Sigmoid colon (tissue), 7 donors: ENCODE results near the gene E2F2. TPM values are rescaled to one million over a fixed set of nuclear protein-coding genes. Genes with fewer than 3 reads are reported as not detected.

Experiments used
- DNase-seq: peaks from one replicate; pipeline ENCODE4 v3.0.0-alpha.2; 2019
- H3K27ac ChIP-seq, 4 donors: fragments of 200-600 bp; sonication (generic); one replicate each; pipeline ENCODE4 v1.5.1; 2016 to 2019; ENCODE audit warnings: mild to moderate bottlenecking in 1 of 4
- H3K27me3 ChIP-seq, 3 donors: fragments of 200-600 bp; sonication (generic); one replicate each; pipeline ENCODE4 v1.5.1; 2019; ENCODE audit warnings: mild to moderate bottlenecking in 1 of 3
- H3K36me3 ChIP-seq, 4 donors: fragments of 200-600 bp; sonication (generic); one replicate each; pipeline ENCODE4 v1.5.1; 2016 to 2019
- H3K4me1 ChIP-seq, 4 donors: fragments of 200-600 bp; sonication (generic); one replicate each; pipeline ENCODE4 v1.5.1; 2017 to 2019
- H3K4me3 ChIP-seq, 4 donors: fragments of 200-600 bp; sonication (generic); one replicate each; pipeline ENCODE4 v1.5.1; 2017 to 2019; ENCODE audit warnings: mild to moderate bottlenecking in 2 of 4, moderate library complexity in 1 of 4
- H3K9me3 ChIP-seq, 4 donors: fragments of 200-600 bp in 3 of 4; sonication (generic) in 3 of 4; one replicate each; pipeline versions ENCODE4 v1.5.1 to v1.6.1; 2013 to 2019
- CTCF ChIP-seq, 4 experiments: fragments of 450-650 bp in 3 of 4; fragments of 200-600 bp in 1 of 4; IDR thresholded peaks; one replicate each; pipeline ENCODE4 v1.5.1; 2016 to 2019; ENCODE audit warnings: antibody characterized with exemption in 4 of 4, mild to moderate bottlenecking in 3 of 4, moderate library complexity in 2 of 4
- EP300 ChIP-seq, 4 donors: sonication (generic); formaldehyde crosslinking; IDR thresholded peaks; one replicate each; pipeline ENCODE4 v1.6.1; 2017; ENCODE audit warnings: antibody characterized with exemption in 4 of 4
- POLR2A ChIP-seq, 2 donors: fragments of 450-650 bp; IDR thresholded peaks; one replicate each; pipeline ENCODE4 v1.6.1; 2016; ENCODE audit warnings: antibody characterized with exemption in 2 of 2, mild to moderate bottlenecking in 2 of 2, moderate library complexity in 2 of 2
- POLR2AphosphoS5 ChIP-seq, 4 donors: sonication (generic); formaldehyde crosslinking; IDR thresholded peaks; one replicate each; pipeline ENCODE4 v1.6.1; 2017; ENCODE audit warnings: antibody characterized with exemption in 4 of 4
- WGBS, 2 donors: extraction: QIAGEN DNeasy Blood & Tissue Kit; methylation state at CpG; one replicate each; pipeline ENCODE4 v1.1.7; 2013; 5-methylcytosine and 5-hydroxymethylcytosine counted together
- intact Hi-C: fragments of 100-400 bp; cut with DNase I; formaldehyde crosslinking; loops from one replicate; pipeline ENCODE4 v1.15.1; 2023
- polyA plus RNA-seq, 3 donors: library from polyadenylated mRNA; stranded (reverse); fragments of 200-250 nt; gene quantifications; one replicate each; pipeline ENCODE4 v1.2.3, GENCODE V29; 2013
- total RNA-seq, 4 donors: library from RNA; depleted of rRNA; stranded (reverse); fragments of >200 nt; gene quantifications; one replicate each; pipeline ENCODE4 v1.1.0, GENCODE V29; 2016
- donor health status: healthy with polysubstance abuse.
- donor health status: Bipolar disorder and iron deficiency.
- donor health status: healthy.

E2F2 gene
- total and polyA plus RNA-seq, 7 donors: 0.14 to 10.6 (median 2.4) TPM; not detected in 2

DNA sequence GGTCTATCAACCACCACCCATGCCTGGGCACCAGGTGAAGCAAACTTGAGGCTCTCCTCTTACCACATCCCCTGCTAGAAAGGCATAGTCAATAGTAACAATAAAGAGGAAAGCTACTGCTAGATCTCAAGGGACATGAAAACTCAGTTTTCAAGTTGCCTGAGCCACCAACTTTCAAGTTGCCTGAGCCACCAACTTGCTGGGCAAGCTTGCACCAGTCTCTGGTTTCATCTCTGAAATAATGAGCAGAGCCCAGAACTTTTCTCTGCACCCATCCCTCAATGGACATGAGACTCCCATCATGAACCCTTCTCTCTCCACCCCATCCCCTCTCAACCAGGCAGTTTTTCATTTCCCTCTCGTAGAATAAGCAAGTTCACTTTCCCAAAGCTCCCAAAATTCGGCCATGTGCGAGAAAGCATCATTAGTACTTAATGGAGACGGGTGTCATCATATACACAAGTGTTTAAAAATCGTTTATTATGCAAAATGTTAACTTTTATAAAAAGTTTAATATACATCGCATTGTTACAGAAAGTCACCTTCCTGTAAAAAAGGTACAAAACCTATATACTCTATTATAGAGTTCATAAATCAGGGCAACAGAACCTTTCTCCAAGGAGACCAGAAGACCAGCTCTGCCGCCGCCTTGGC lies 26.6 kb upstream of the E2F2 start:
- DNase-seq: no peak
- H3K9me3 ChIP-seq: no peaks in the 10 kb centered on the region
- H3K27me3 ChIP-seq: no peaks in the 10 kb centered on the region
- intact Hi-C loops: loop anchor here (5.0 kb wide), 1 partner anchor 380 kb away; no protein-coding TSS in a partner anchor
- WGBS, 2 donors: 8 to 39% methylated on average over 8 of the region's 8 CpGs
- peak overlapping the region; percentile 89 to 96 (median 96) for H3K27ac ChIP-seq
- H3K4me3 ChIP-seq: peak overlapping the region; percentile 62 to 74 (median 68)
- peaks cover 0 to 77% (median 72%) of the 10 kb centered on the region in 4 donors for H3K4me1 ChIP-seq
- H3K36me3 ChIP-seq: no peaks in the 10 kb centered on the region
- peak in 1 of 4 donors; percentile 2 for TF ChIP-seq POLR2AphosphoS5 (IDR thresholded peaks at IDR 0.05)
- no peak for TF ChIP-seq EP300 (IDR thresholded peaks at IDR 0.05)
- TF ChIP-seq POLR2A (IDR thresholded peaks at IDR 0.05): no peak
- no peak for TF ChIP-seq CTCF (IDR thresholded peaks at IDR 0.05)

DNA sequence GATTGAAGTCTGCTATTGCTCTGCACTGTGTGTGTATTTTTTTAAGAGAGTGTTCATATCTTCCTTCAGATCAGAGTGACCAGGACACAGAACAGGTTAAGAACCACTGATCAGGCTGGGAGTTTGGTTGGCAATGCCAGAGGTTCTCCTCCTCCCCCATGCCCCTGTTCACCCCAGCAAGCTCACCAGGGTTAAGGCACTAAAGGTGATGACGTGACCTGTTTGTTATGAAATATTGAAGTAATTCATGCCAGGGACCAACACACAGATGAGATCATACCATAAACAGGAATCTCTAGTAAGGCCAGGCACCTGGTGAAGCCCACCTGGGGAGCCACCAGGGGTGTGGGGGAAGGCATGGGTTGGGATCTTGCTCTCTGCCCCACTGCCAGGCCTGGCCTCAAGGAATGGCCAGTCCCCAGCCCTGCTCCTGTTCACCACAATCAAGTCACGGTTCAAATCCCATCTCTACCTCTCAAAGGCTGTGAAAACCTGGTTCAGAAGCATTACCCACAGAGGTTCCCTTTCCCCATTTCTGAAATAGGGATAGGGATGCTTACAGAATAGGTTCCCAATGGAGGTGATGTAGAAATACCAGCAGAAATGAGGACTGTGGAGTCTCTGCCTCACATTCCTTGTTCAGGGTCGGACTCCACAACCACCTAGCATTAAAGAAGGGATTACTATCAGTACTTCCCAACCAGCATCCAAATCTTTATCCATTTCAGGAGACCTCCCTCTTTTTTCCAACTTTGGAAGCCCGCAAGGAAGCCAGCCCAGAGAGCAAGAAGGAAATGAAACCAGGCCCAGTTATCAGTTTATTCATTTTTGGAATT lies 25.8 kb upstream of the E2F2 start:
- no peaks in the 10 kb centered on the region for H3K36me3 ChIP-seq
- peaks cover 0 to 71% (median 67%) of the 10 kb centered on the region in 4 donors for H3K4me1 ChIP-seq
- H3K9me3 ChIP-seq: no peaks in the 10 kb centered on the region
- no peak for TF ChIP-seq POLR2A (IDR thresholded peaks at IDR 0.05)
- TF ChIP-seq POLR2AphosphoS5 (IDR thresholded peaks at IDR 0.05): peak in 1 of 4 donors; percentile 6
- TF ChIP-seq EP300 (IDR thresholded peaks at IDR 0.05): no peak
- no peak for TF ChIP-seq CTCF (IDR thresholded peaks at IDR 0.05)
- H3K27me3 ChIP-seq: no peaks in the 10 kb centered on the region
- peak overlapping the region; percentile 89 to 96 (median 96) for H3K27ac ChIP-seq
- no peak for DNase-seq
- WGBS, 2 donors: 29 to 54% methylated on average over 4 of the region's 4 CpGs
- peak overlapping the region; percentile 62 to 74 (median 68) for H3K4me3 ChIP-seq
- intact Hi-C loops: loop anchor here (5.0 kb wide), 1 partner anchor 380 kb away; no protein-coding TSS in a partner anchor

GRCh38 chr1:23555986-23556634 lies 25.1 kb upstream of the E2F2 start:
- Histone ChIP-seq H3K4me1 (peaks cover 0 to 64% (median 60%) of the 10 kb centered on the region in 4 donors), H3K36me3 (no peaks in the 10 kb centered on the region), H3K9me3 (no peaks in the 10 kb centered on the region), H3K27ac (peak overlapping the region; percentile 89 to 96 (median 96)), H3K4me3 (peak overlapping the region; percentile 38 to 74 (median 70)), H3K27me3 (no peaks in the 10 kb centered on the region)
- DNase-seq: no peak
- intact Hi-C loops: loop anchor here (5.0 kb wide), 1 partner anchor 379 kb away; no protein-coding TSS in a partner anchor
- TF ChIP-seq POLR2AphosphoS5 (IDR thresholded peaks at IDR 0.05) (peak in 1 of 4 donors; percentile 41), POLR2A (IDR thresholded peaks at IDR 0.05) (no peak)
- 20 to 49% methylated on average over 9 of the region's 9 CpGs for WGBS, 2 donors

- Histone ChIP-seq H3K4me3 (peak overlapping the region; percentile 38 to 72 (median 66)), H3K36me3 (no peaks in the 10 kb centered on the region), H3K27ac (peak overlapping the region; percentile 89 to 96 (median 96)), H3K9me3 (no peaks in the 10 kb centered on the region), H3K4me1 (peaks cover 0 to 57% (median 53%) of the 10 kb centered on the region in 4 donors), H3K27me3 (no peaks in the 10 kb centered on the region)
- intact Hi-C loops: loop anchor here (5.0 kb wide), 1 partner anchor 378 kb away; no protein-coding TSS in a partner anchor
- DNase-seq: no peak
- TF ChIP-seq POLR2A (IDR thresholded peaks at IDR 0.05) (no peak), POLR2AphosphoS5 (IDR thresholded peaks at IDR 0.05) (peak in 1 of 4 donors; percentile 16)
- 31 to 42% methylated on average over 15 of the region's 15 CpGs for WGBS, 2 donors
These were observed 24.4 kb upstream of the E2F2 start for GRCh38 chr1:23555270-23555985.
